DMS53 treated with DMSO at 0.1 percent for 48 hours (cell line): Measurements from ENCODE around the gene NKX3-2.
A peak's percentile ranks its signal among the peaks of the same experiment; 100 is the strongest.
"Not testable (repeated sequence)": the region's sequence is repeated elsewhere in the genome, so short reads cannot be mapped to it uniquely, and the experiment has no call there.

Experiments used
- DNase-seq: peaks from one replicate; lab custom pipeline; 2025; ENCODE audit not compliant: unreplicated experiment; lab: John Stamatoyannopoulos, UW

Gene NKX3-2

GRCh38 chr4:13543839-13544605 lies at the start of gene NKX3-2:
NKX3-2 (minus strand) TSS chr4:13544508; CDS start chr4:13544414, 94 bp downstream.
- DNase-seq: peak; percentile 45

- no peak for DNase-seq
These were observed 47.9 kb upstream of the NKX3-2 start for GRCh38 chr4:13592220-13592619.

GRCh38 chr4:13590766-13591165 lies 46.5 kb upstream of the NKX3-2 start:
- no peak for DNase-seq

- DNase-seq: no peak
These were observed 44.6 kb upstream of the NKX3-2 start for GRCh38 chr4:13588954-13589353.

GRCh38 chr4:13584481-13584880 lies 40.2 kb upstream of the NKX3-2 start:
- no peak for DNase-seq

- DNase-seq: no peak
These were observed 35.7 kb upstream of the NKX3-2 start for GRCh38 chr4:13580036-13580435.

- no peak for DNase-seq
These were observed 33.4 kb upstream of the NKX3-2 start for GRCh38 chr4:13577660-13578059.

- no peak for DNase-seq
These were observed 26.6 kb upstream of the NKX3-2 start for GRCh38 chr4:13570916-13571315.

GRCh38 chr4:13567125-13567524 lies 22.8 kb upstream of the NKX3-2 start:
- no peak for DNase-seq

- DNase-seq: no peak
These were observed 18.6 kb upstream of the NKX3-2 start for GRCh38 chr4:13562876-13563275.

GRCh38 chr4:13561673-13562072 lies 17.4 kb upstream of the NKX3-2 start:
- DNase-seq: no peak

GRCh38 chr4:13560111-13560510 lies 15.8 kb upstream of the NKX3-2 start:
- not testable (repeated sequence) for DNase-seq

GRCh38 chr4:13559413-13559812 lies 15.1 kb upstream of the NKX3-2 start:
- DNase-seq: no peak

- DNase-seq: no peak
These were observed 14.6 kb upstream of the NKX3-2 start for GRCh38 chr4:13558881-13559280.

- no peak for DNase-seq
These were observed 11.0 kb upstream of the NKX3-2 start for GRCh38 chr4:13555325-13555724.

- DNase-seq: no peak
These were observed 8.8 kb upstream of the NKX3-2 start for GRCh38 chr4:13553081-13553480.

- peak; percentile 87 for DNase-seq
These were observed 4.8 kb upstream of the NKX3-2 start for GRCh38 chr4:13548984-13549546.

- DNase-seq: peak; percentile 80
These were observed 4.0 kb upstream of the NKX3-2 start for GRCh38 chr4:13548059-13548983.

- peak; percentile 34 for DNase-seq
These were observed 3.3 kb upstream of the NKX3-2 start for GRCh38 chr4:13547485-13548041.

GRCh38 chr4:13546941-13547484 lies 2.7 kb upstream of the NKX3-2 start:
- DNase-seq: peak; percentile 48
